H9 (cell line): ENCODE measurements around the gene TNFAIP8L1. TPM values are rescaled to one million over a fixed set of nuclear protein-coding genes. Genes with fewer than 3 reads are reported as not detected.

Experiments
- DNase-seq: peaks from one replicate; pipeline ENCODE4 v3.0.0-alpha.2; 2017
- H2AFZ ChIP-seq: one replicate; pipeline ENCODE4 v1.6.1; 2013; ENCODE audit warnings: mild to moderate bottlenecking, low read length, control low read depth, moderate library complexity
- H2AK5ac ChIP-seq: 2 replicates; pipeline ENCODE4 v1.6.1; 2013; ENCODE audit warnings: low read length, control low read depth, mixed read lengths; ENCODE audit not compliant: insufficient read length
- H2BK120ac ChIP-seq: one replicate; pipeline ENCODE4 v1.6.1; 2013; ENCODE audit warnings: low read depth, mild to moderate bottlenecking, low read length, control low read depth, inconsistent platforms; ENCODE audit not compliant: poor library complexity, severe bottlenecking
- H2BK12ac ChIP-seq: 2 replicates; pipeline ENCODE4 v1.6.1; 2013; ENCODE audit warnings: low read length, control low read depth, mixed read lengths, low read depth; ENCODE audit not compliant: insufficient read length
- H2BK15ac ChIP-seq: 2 replicates; pipeline ENCODE4 v1.6.1; 2013; ENCODE audit warnings: low read depth, low read length, control low read depth
- H2BK20ac ChIP-seq: one replicate; pipeline ENCODE4 v1.6.1; 2013; ENCODE audit warnings: low read depth, mild to moderate bottlenecking, low read length, control low read depth, inconsistent platforms; ENCODE audit not compliant: poor library complexity, severe bottlenecking
- H2BK5ac ChIP-seq: 2 replicates; pipeline ENCODE4 v1.6.1; 2013; ENCODE audit warnings: low read length, control low read depth, mixed read lengths; ENCODE audit not compliant: insufficient read length
- H3K14ac ChIP-seq: 2 replicates; pipeline ENCODE4 v1.6.1; 2013; ENCODE audit warnings: low read length, control low read depth; ENCODE audit not compliant: insufficient read depth
- H3K18ac ChIP-seq: 2 replicates; pipeline ENCODE4 v1.6.1; 2013; ENCODE audit warnings: low read depth, mild to moderate bottlenecking, mixed read lengths, low read length, control low read depth; ENCODE audit not compliant: insufficient read length
- H3K23ac ChIP-seq: 2 replicates; pipeline ENCODE4 v1.6.1; 2013; ENCODE audit warnings: low read length, control low read depth, mixed read lengths, low read depth; ENCODE audit not compliant: insufficient read length
- H3K23me2 ChIP-seq: 2 replicates; pipeline ENCODE4 v1.6.1; 2013; ENCODE audit warnings: low read depth, mild to moderate bottlenecking, mixed read lengths, low read length, control low read depth; ENCODE audit not compliant: insufficient read length, poor library complexity, severe bottlenecking
- H3K27ac ChIP-seq: 2 replicates; pipeline ENCODE4 v1.5.1; 2013; ENCODE audit warnings: low read length, control low read depth, mixed read lengths, low read depth; ENCODE audit not compliant: insufficient read length
- H3K27me3 ChIP-seq: 2 replicates; pipeline ENCODE4 v1.6.1; 2013; ENCODE audit warnings: low read length, control low read depth, inconsistent platforms; ENCODE audit not compliant: insufficient read depth
- H3K4ac ChIP-seq: 2 replicates; pipeline ENCODE4 v1.6.1; 2013; ENCODE audit warnings: low read depth, mild to moderate bottlenecking, control low read depth, inconsistent platforms, low read length, moderate library complexity
- H3K4me1 ChIP-seq: 2 replicates; pipeline ENCODE4 v1.6.1; 2013; ENCODE audit warnings: low read length, control low read depth, inconsistent platforms; ENCODE audit not compliant: insufficient read depth
- H3K4me2 ChIP-seq: 2 replicates; pipeline ENCODE4 v1.6.1; 2013; ENCODE audit warnings: low read length, control low read depth, mixed read lengths; ENCODE audit not compliant: insufficient read length, insufficient read depth
- H3K56ac ChIP-seq: 2 replicates; pipeline ENCODE4 v1.6.1; 2013; ENCODE audit warnings: low read depth, mild to moderate bottlenecking, mixed read lengths, low read length, control low read depth; ENCODE audit not compliant: insufficient read length
- H3K79me1 ChIP-seq: 2 replicates; pipeline ENCODE4 v1.6.1; 2013; ENCODE audit warnings: low read depth, mild to moderate bottlenecking, moderate library complexity, low read length, control low read depth, inconsistent platforms; ENCODE audit not compliant: insufficient read depth, poor library complexity, severe bottlenecking
- H3K79me2 ChIP-seq: 2 replicates; pipeline ENCODE4 v1.6.1; 2013; ENCODE audit warnings: low read length, control low read depth, inconsistent platforms; ENCODE audit not compliant: insufficient read depth
- H3K9ac ChIP-seq: 2 replicates; pipeline ENCODE4 v1.6.1; 2013; ENCODE audit warnings: low read length, control low read depth, mixed read lengths; ENCODE audit not compliant: insufficient read length; ENCODE audit errors: extremely low read depth
- H3K9me3 ChIP-seq: one replicate; pipeline ENCODE4 v1.6.1; 2013; ENCODE audit warnings: low read depth, low read length, inconsistent platforms; ENCODE audit not compliant: control insufficient read depth
- H3T11ph ChIP-seq: one replicate; pipeline ENCODE4 v1.6.1; 2013; ENCODE audit warnings: mild to moderate bottlenecking, low read length, control low read depth, inconsistent platforms
- H4K20me1 ChIP-seq: one replicate; pipeline ENCODE4 v1.6.1; 2013; ENCODE audit not compliant: control insufficient read depth, insufficient read length, insufficient read depth
- H4K5ac ChIP-seq: 2 replicates; pipeline ENCODE4 v1.6.1; 2013; ENCODE audit warnings: low read depth, mild to moderate bottlenecking, mixed read lengths, low read length, control low read depth; ENCODE audit not compliant: insufficient read length
- H4K8ac ChIP-seq: replicated peaks from 2 replicates; pipeline ENCODE4 v1.6.1; 2013; ENCODE audit warnings: low read length, control low read depth, mixed read lengths, low read depth; ENCODE audit not compliant: insufficient read length
- H4K91ac ChIP-seq: 2 replicates; pipeline ENCODE4 v1.6.1; 2013; ENCODE audit warnings: low read depth, mild to moderate bottlenecking, moderate library complexity, mixed read lengths, low read length, control low read depth; ENCODE audit not compliant: insufficient read length
- H3K27ac Mint-ChIP-seq, 3 experiments: 2 replicates in 2 of 3; 3 replicates in 1 of 3; pipeline ENCODE4 v1.8.0; 2020 to 2021; ENCODE audit warnings: mixed read lengths in 3 of 3, mild to moderate bottlenecking in 1 of 3, moderate library complexity in 1 of 3
- H3K27me3 Mint-ChIP-seq: 2 replicates; pipeline ENCODE4 v1.8.0; 2021; ENCODE audit warnings: low read depth, mild to moderate bottlenecking, moderate library complexity, mixed read lengths
- H3K36me3 Mint-ChIP-seq, 3 experiments: 2 replicates in 2 of 3; 3 replicates in 1 of 3; pipeline ENCODE4 v1.8.0; 2020 to 2021; ENCODE audit warnings: low read depth in 3 of 3, mixed read lengths in 3 of 3; ENCODE audit not compliant: insufficient read depth in 1 of 3
- H3K4me1 Mint-ChIP-seq, 2 experiments: 2 replicates each; pipeline ENCODE4 v1.8.0; 2020; ENCODE audit warnings: mixed read lengths in 2 of 2
- H3K4me3 Mint-ChIP-seq, 2 experiments: 2 replicates in 1 of 2; 3 replicates in 1 of 2; pipeline ENCODE4 v1.8.0; 2020 to 2021; ENCODE audit warnings: mild to moderate bottlenecking in 2 of 2, mixed read lengths in 2 of 2, moderate library complexity in 1 of 2
- H3K9me3 Mint-ChIP-seq, 2 experiments: 2 replicates in 1 of 2; 3 replicates in 1 of 2; pipeline ENCODE4 v1.8.0; 2020; ENCODE audit warnings: mild to moderate bottlenecking in 2 of 2, mixed read lengths in 2 of 2, moderate library complexity in 1 of 2
- WGBS: extraction: QIAGEN DNeasy Blood & Tissue Kit; methylation state at CpG from one replicate; pipeline ENCODE4 v1.1.7; 2013; ENCODE audit warnings: missing lambda C conversion rate, low lambda C conversion rate, mixed read lengths; ENCODE audit not compliant: insufficient read length; ENCODE audit errors: extremely low coverage; 5-methylcytosine and 5-hydroxymethylcytosine counted together
- total RNA-seq: library from RNA; stranded (reverse); gene quantifications from 2 replicates; pipeline ENCODE4 v1.2.1, GENCODE V29; 2021
- TF ChIP-seq, protein P1 (sequence below): fragments of 200-600 bp; sonication (generic); conservative IDR thresholded peaks from 3 replicates; pipeline ENCODE4 v1.8.0; 2021; ENCODE audit warnings: antibody characterized with exemption, mild to moderate bottlenecking

TNFAIP8L1 gene
- total RNA-seq, 1 experiment from 2014 or later: 4.2 TPM

GRCh38 chr19:4652075-4652474, 12.8 kb downstream of the TNFAIP8L1 start:
- H2BK20ac ChIP-seq: no peak overlapping the region

More at GRCh38 chr19:4652075-4652474, 12.8 kb downstream of the TNFAIP8L1 start:
- Mint-ChIP-seq H3K4me3 (no peak overlapping the region), H3K36me3 (peaks cover 3 to 11% (median 5%) of the 10 kb centered on the region in 3 experiments; a peak in 4 of 7 replicates), H3K4me1 (peaks cover 5 to 15% of the 10 kb centered on the region in 2 experiments; a peak in 3 of 4 replicates), H3K27me3 (no peaks in the 10 kb centered on the region), H3K9me3 (no peaks in the 10 kb centered on the region), H3K27ac (no peak overlapping the region)
- Histone ChIP-seq H4K91ac (no peak overlapping the region), H4K5ac (no peak overlapping the region), H3K4me2 (no peak overlapping the region), H3T11ph (no peak overlapping the region), H3K56ac (no peak overlapping the region), H3K9me3 (no peaks in the 10 kb centered on the region), H2BK120ac (no peak overlapping the region), H4K8ac (no peak overlapping the region), H3K9ac (no peak overlapping the region), H2AFZ (no peak overlapping the region), H3K23me2 (no peaks in the 10 kb centered on the region), H2BK5ac (no peak overlapping the region), H3K27ac (no peak overlapping the region), H2BK15ac (no peak overlapping the region), H3K4me1 (no peaks in the 10 kb centered on the region), H3K4ac (no peak overlapping the region), H3K27me3 (no peaks in the 10 kb centered on the region), H3K79me1 (no peaks in the 10 kb centered on the region), H2AK5ac (no peak overlapping the region), H3K23ac (no peak overlapping the region), H2BK12ac (no peak overlapping the region), H3K14ac (no peak overlapping the region), H3K18ac (no peak overlapping the region), H4K20me1 (no peaks in the 10 kb centered on the region), H3K79me2 (no peaks in the 10 kb centered on the region)
- no CpG with 5 or more reads among the region's 44 CpGs for WGBS
- DNase-seq: no peak
- TF ChIP-seq, protein P1, sequence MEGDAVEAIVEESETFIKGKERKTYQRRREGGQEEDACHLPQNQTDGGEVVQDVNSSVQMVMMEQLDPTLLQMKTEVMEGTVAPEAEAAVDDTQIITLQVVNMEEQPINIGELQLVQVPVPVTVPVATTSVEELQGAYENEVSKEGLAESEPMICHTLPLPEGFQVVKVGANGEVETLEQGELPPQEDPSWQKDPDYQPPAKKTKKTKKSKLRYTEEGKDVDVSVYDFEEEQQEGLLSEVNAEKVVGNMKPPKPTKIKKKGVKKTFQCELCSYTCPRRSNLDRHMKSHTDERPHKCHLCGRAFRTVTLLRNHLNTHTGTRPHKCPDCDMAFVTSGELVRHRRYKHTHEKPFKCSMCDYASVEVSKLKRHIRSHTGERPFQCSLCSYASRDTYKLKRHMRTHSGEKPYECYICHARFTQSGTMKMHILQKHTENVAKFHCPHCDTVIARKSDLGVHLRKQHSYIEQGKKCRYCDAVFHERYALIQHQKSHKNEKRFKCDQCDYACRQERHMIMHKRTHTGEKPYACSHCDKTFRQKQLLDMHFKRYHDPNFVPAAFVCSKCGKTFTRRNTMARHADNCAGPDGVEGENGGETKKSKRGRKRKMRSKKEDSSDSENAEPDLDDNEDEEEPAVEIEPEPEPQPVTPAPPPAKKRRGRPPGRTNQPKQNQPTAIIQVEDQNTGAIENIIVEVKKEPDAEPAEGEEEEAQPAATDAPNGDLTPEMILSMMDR: no peak
